HG03196 (cell line): ENCODE results near the gene JAM2.
"Not testable (repeated sequence)": the region's sequence is repeated elsewhere in the genome, so short reads cannot be mapped to it uniquely, and the experiment has no call there.

ENCODE experiments used
- ATAC-seq: cut with Tn5 transposase; IDR thresholded peaks from one replicate; pipeline ENCODE4 v1.9.1; 2021; ENCODE audit not compliant: unreplicated experiment

Gene JAM2

DNA sequence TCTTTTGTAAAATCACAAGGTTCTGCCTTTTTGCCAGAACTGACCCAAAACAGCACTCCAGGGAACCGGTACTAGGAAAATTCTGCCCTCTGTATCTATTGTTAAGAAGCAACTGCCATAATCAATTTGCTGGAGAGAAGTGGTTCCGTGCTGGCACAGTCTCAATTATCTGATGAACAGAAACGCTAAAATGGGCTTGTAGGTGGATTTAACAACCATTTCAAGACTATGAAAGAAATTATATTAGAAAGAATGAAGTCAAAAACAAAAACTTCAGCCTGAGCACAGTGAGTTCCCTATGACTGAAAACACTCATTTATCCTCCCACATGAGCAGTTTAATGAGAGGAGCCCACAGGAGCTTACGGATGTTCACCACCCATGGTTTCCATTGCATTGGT lies 4.4 kb downstream of the JAM2 start:
- no peak for ATAC-seq

- ATAC-seq: no peak
These were observed 7.4 kb downstream of the JAM2 start for GRCh38 chr21:25646474-25646873.

DNA sequence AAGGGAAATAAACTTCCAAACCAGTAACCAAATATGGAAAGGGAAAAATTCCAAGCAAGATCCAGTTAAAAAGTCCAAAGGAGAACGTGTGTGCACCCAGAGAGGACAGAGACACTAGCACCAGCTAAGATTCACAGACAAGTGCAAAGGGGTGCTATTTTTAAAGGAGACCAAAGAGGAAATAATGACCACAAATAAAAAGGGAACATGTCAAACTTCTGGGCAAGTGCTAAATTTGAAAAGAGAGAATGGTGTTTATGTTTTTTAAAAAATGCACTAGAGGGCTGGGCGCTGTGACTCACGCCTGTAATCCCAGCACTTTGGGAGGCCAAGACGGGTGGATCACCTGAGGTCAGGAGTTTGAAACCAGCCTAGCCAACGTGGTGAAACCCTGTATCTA lies 8.6 kb downstream of the JAM2 start:
- no peak for ATAC-seq

GRCh38 chr21:25649146-25649545 lies 10.1 kb downstream of the JAM2 start:
- ATAC-seq: no peak

- ATAC-seq: no peak
These were observed 17.4 kb downstream of the JAM2 start for GRCh38 chr21:25656412-25656811.

GRCh38 chr21:25657140-25657539 lies 18.1 kb downstream of the JAM2 start:
- ATAC-seq: no peak

DNA sequence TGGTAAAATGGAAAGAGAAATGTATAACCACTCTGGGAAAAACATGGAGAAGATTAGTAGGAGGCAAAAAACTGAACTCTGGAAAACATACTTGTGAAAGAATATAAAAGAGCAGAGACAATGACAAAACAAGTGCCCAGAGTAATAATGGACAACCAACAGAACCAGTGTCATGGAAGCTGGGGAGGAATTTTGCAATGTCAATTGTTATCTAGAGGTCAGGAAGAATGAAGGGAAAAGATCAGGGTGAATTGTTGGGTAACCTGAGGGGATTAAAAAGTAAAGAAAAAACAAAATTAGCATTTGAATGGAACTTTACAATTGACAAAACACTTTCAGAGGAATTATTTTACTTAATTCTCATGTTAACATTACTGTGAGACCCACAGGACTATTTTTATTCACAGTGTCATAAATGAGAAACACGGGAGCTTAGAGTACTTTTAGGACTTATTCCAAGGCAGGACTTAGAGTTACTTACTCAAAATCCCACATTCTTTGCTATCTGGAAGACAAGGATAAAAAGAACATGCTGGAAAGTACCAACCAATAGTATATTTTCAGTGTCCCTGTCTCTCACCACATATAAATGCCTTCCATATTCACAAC lies 19.5 kb downstream of the JAM2 start:
- ATAC-seq: no peak

- ATAC-seq: no peak
These were observed 21.2 kb downstream of the JAM2 start for GRCh38 chr21:25660233-25660632.

DNA sequence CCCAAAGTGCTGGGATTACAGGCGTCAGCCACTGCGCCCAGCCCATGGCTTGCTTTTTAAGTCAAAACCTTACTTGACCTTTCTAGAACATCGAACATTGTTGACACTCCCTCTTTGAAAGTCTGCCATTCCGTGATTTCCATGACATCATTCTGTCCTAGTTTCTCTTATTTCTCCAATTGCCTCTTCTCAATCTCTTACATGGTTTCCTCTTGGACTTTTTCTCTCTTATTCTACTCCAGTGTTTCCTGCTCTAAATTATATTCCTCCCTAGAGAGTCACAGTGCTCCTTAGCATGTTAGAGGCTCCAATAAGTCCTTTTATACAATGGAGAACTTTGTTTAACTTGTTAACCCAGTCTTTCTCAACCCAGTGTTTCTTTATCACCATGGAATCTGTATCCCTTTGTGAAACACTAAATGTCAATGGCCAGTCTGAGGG lies 25.5 kb downstream of the JAM2 start:
- no peak for ATAC-seq

DNA sequence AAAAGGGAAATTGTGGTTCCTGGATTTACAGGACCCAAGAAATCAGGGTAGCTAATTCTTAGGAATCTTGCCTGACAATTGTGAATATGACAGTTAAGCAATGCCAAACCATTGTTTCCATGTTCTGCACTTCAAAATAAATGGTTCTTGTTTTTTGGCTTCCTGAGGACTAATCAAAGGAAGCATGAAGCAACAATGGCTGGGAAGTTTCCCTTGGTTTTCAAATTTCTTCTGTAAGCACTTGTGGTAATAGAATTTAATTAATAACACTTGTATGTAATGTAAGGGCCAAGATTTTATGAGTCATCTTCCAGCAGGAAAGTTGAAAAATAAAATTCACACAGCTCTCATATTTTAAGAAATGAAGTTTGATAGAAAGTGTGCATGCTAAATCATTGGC lies 31.7 kb downstream of the JAM2 start:
- no peak for ATAC-seq

DNA sequence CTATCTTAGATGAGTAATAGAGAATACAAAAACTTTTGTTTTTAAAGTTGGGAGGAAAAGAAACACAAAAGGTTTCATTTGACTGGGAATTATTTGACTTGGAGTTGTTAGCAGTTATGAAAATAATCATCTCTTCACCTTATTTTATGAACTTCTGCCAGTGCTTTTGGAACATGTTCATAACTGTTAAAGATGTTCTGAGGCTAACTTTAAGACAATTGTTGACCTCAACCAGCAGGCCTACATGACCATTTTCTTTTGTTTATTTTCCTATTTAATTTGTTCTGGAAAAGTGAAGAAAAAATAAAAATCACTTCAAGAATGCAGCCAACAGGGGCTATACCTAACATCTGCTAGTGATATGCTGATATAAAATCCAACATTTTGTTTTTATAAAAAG lies 37.4 kb downstream of the JAM2 start:
- ATAC-seq: no peak

DNA sequence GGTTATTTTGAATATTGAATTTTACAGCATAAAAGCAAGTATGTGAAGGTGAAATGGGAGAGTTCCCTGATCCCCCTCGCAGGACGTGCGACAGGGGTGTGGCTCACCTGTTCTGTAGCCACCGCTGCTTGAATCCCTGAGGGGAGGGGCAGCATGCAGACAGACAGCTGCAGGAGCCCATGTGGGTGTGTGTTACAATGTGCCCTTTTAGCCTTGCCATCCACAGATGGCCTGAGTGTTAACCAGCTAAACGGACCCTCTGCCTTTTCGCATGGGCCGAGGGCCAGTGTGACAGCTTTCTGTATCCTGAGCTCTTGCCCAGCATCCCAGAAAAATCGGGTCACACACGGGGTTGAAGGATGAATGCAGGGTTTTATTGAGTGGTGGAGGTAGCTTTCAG lies 43.3 kb downstream of the JAM2 start:
- no peak for ATAC-seq

- no peak for ATAC-seq
These were observed 48.7 kb downstream of the JAM2 start for GRCh38 chr21:25687787-25688186.

DNA sequence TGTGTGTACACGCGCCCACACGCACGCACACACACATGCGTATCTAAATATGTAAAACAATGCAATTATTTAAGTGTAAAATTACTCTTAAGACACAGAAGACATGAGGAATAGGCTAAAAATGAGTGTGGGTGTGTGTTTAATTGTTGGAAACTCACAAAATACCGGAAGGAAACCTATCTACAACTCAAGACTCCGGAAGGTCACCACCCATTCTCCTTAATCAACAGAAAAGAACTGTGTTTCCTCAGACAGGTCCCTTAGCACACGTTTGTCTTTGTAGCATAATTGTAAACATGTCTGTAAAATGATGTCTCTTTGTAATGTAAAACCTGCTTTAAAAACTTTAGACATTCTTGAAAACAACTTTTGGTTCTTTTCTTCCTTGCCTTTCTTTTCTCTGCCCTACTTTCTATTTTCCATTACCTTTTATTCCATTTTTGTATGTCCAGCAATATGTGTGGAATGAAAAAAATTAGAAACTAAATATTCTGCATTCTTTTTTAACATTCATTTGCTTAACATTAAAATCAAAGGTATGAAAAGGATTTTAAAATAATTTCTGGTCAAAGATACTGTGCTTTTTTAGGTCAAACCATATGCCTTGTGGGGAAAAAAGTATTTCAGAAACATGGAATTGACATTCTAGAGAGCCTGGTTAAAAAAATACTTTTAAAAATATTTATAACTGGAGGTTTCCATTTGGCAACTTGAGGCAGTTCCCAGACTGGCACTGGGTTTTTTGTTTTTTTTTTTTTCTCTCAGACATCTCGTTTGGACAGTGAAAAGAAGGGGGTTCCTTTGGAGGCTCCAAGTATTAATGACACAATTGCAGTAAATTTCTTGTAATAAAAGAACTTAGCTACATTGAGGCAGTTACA lies 49.5 kb downstream of the JAM2 start:
- no peak for ATAC-seq

- no peak for ATAC-seq
These were observed 50.2 kb downstream of the JAM2 start for GRCh38 chr21:25689226-25689625.

DNA sequence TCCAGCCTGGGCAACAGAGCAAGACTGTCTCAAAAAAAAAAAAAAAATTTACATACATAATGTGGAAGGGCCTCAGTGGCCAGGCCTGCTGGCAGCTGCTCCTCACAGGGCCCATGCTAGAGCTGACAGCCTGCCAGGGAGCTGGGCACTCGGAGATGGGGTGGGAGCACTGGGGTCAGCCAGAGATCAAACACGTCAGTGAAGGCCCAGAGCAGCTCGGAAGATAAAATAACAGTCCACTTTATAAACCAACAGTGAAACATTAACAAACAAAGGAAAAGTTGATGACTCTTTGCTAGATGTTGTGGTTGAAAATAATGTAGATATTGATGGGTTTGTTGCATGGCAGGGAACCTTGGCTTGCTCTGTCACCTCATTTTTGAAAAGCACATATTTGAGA lies 52.9 kb downstream of the JAM2 start:
- ATAC-seq: no peak

DNA sequence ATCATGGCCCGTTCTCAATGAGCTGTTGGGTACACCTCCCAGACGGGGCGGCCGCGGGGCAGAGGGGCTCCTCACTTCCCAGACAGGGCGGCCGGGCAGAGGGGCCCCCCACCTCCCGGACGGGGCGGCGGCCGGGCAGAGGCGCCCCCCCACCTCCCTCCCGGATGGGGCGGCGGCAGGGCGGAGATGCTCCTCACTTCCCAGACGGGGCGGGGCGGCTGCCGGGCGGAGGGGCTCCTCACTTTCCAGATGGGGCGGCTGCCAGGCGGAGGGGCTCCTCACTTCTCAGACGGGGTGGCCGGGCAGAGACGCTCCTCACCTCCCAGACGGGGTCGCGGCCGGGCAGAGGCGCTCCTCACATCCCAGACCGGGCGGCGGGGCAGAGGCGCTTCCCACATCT lies 56.4 kb downstream of the JAM2 start:
- ATAC-seq: not testable (repeated sequence)

DNA sequence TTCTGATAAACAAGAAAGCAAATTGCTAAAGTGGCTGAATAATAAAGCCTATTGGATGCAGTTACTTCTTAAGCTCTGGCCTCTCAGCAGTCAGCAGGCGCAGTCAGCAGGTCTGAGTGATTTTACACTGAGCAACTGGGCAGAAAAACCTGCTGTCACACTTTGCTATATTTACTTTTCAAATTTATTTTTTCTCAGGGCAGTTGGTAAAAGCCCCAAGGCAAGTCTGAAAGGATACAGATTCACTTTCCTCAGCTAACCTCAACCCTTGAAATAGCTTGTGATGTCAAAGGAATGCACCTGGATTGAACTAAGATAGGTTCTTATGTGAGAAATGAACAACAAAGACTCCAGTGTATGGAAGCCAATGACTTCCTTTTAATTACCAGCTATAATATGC lies 61.7 kb downstream of the JAM2 start:
- ATAC-seq: no peak

DNA sequence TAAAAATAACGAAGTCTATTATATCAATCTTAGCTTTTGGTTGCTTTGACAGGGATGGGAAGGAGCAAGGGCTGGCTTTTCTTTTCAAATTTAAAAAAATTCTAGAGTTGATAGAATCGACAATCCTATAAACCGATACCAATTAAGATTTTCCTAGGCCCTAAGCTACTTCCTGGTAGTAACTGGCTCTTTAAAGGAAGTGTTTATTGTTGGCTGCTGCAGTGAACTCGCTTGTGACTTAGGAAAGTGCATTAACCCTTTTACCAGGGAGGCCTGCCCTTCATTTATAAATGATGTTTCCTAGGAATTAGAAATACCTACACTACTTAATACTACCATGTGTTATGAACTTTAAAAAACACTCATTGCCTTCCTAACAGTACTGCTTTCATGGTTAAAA lies 62.5 kb downstream of the JAM2 start:
- ATAC-seq: no peak

- ATAC-seq: no peak
These were observed 69.5 kb downstream of the JAM2 start for GRCh38 chr21:25708467-25709065.

DNA sequence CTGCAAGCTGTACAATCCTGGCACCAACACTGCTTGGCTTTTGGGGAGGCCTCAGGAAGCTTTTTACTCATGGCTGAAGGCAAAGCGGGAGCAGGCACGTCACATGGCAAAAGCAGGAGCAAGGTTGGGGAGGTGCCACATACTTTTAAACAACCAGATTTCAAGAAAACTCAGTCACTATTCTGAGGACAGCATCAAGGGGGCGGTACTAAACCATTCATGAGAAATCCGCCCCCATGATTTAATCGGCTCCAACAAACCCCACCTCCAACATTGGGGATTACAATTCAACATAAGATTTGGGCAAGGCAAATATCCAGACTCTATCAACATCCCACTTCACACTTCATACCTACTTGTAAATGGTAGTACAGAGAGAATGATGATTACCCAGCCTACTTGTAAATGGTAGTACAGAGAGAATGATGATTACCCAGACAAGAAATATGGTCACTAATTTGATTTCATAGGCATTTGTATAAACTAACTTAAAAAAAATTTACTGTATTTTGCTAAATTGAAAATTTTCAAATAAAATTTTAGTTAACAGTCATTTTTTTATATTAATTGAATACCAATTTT lies 70.7 kb downstream of the JAM2 start:
- no peak for ATAC-seq

DNA sequence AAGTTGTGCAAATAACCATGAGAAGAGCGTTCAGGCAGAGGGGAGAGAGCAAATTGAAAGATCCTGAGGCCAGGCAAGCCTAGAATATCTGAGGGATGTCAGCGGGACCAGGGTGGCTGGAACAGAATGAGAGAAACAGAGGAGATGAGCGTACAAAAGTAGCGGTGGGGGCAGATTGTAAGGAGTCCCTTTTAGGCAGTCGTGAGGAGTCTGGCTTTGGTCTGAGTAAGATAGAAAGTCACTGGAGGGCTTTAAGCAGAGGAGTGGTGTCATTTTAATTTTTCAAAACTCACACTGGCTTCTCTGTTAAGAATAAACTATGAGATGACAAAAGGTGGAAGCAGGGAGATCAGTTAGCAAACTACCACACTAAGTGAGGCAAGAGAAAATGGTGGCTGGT lies 71.5 kb downstream of the JAM2 start:
- no peak for ATAC-seq
